H9 (cell line): ENCODE measurements around the gene ATG2A. TPM values are rescaled to one million over a fixed set of nuclear protein-coding genes. Genes with fewer than 3 reads are reported as not detected.

Experiments used
- DNase-seq: peaks from one replicate; pipeline ENCODE4 v3.0.0-alpha.2; 2017
- H2AFZ ChIP-seq: one replicate; pipeline ENCODE4 v1.6.1; 2013; ENCODE audit warnings: mild to moderate bottlenecking, low read length, control low read depth, moderate library complexity
- H2AK5ac ChIP-seq: 2 replicates; pipeline ENCODE4 v1.6.1; 2013; ENCODE audit warnings: low read length, control low read depth, mixed read lengths; ENCODE audit not compliant: insufficient read length
- H2BK120ac ChIP-seq: one replicate; pipeline ENCODE4 v1.6.1; 2013; ENCODE audit warnings: low read depth, mild to moderate bottlenecking, low read length, control low read depth, inconsistent platforms; ENCODE audit not compliant: poor library complexity, severe bottlenecking
- H2BK12ac ChIP-seq: 2 replicates; pipeline ENCODE4 v1.6.1; 2013; ENCODE audit warnings: low read length, control low read depth, mixed read lengths, low read depth; ENCODE audit not compliant: insufficient read length
- H2BK15ac ChIP-seq: 2 replicates; pipeline ENCODE4 v1.6.1; 2013; ENCODE audit warnings: low read depth, low read length, control low read depth
- H2BK20ac ChIP-seq: one replicate; pipeline ENCODE4 v1.6.1; 2013; ENCODE audit warnings: low read depth, mild to moderate bottlenecking, low read length, control low read depth, inconsistent platforms; ENCODE audit not compliant: poor library complexity, severe bottlenecking
- H2BK5ac ChIP-seq: 2 replicates; pipeline ENCODE4 v1.6.1; 2013; ENCODE audit warnings: low read length, control low read depth, mixed read lengths; ENCODE audit not compliant: insufficient read length
- H3K14ac ChIP-seq: 2 replicates; pipeline ENCODE4 v1.6.1; 2013; ENCODE audit warnings: low read length, control low read depth; ENCODE audit not compliant: insufficient read depth
- H3K18ac ChIP-seq: 2 replicates; pipeline ENCODE4 v1.6.1; 2013; ENCODE audit warnings: low read depth, mild to moderate bottlenecking, mixed read lengths, low read length, control low read depth; ENCODE audit not compliant: insufficient read length
- H3K23ac ChIP-seq: 2 replicates; pipeline ENCODE4 v1.6.1; 2013; ENCODE audit warnings: low read length, control low read depth, mixed read lengths, low read depth; ENCODE audit not compliant: insufficient read length
- H3K23me2 ChIP-seq: 2 replicates; pipeline ENCODE4 v1.6.1; 2013; ENCODE audit warnings: low read depth, mild to moderate bottlenecking, mixed read lengths, low read length, control low read depth; ENCODE audit not compliant: insufficient read length, poor library complexity, severe bottlenecking
- H3K27ac ChIP-seq: 2 replicates; pipeline ENCODE4 v1.5.1; 2013; ENCODE audit warnings: low read length, control low read depth, mixed read lengths, low read depth; ENCODE audit not compliant: insufficient read length
- H3K27me3 ChIP-seq: 2 replicates; pipeline ENCODE4 v1.6.1; 2013; ENCODE audit warnings: low read length, control low read depth, inconsistent platforms; ENCODE audit not compliant: insufficient read depth
- H3K4ac ChIP-seq: 2 replicates; pipeline ENCODE4 v1.6.1; 2013; ENCODE audit warnings: low read depth, mild to moderate bottlenecking, control low read depth, inconsistent platforms, low read length, moderate library complexity
- H3K4me1 ChIP-seq: 2 replicates; pipeline ENCODE4 v1.6.1; 2013; ENCODE audit warnings: low read length, control low read depth, inconsistent platforms; ENCODE audit not compliant: insufficient read depth
- H3K4me2 ChIP-seq: 2 replicates; pipeline ENCODE4 v1.6.1; 2013; ENCODE audit warnings: low read length, control low read depth, mixed read lengths; ENCODE audit not compliant: insufficient read length, insufficient read depth
- H3K56ac ChIP-seq: 2 replicates; pipeline ENCODE4 v1.6.1; 2013; ENCODE audit warnings: low read depth, mild to moderate bottlenecking, mixed read lengths, low read length, control low read depth; ENCODE audit not compliant: insufficient read length
- H3K79me1 ChIP-seq: 2 replicates; pipeline ENCODE4 v1.6.1; 2013; ENCODE audit warnings: low read depth, mild to moderate bottlenecking, moderate library complexity, low read length, control low read depth, inconsistent platforms; ENCODE audit not compliant: insufficient read depth, poor library complexity, severe bottlenecking
- H3K79me2 ChIP-seq: 2 replicates; pipeline ENCODE4 v1.6.1; 2013; ENCODE audit warnings: low read length, control low read depth, inconsistent platforms; ENCODE audit not compliant: insufficient read depth
- H3K9ac ChIP-seq: 2 replicates; pipeline ENCODE4 v1.6.1; 2013; ENCODE audit warnings: low read length, control low read depth, mixed read lengths; ENCODE audit not compliant: insufficient read length; ENCODE audit errors: extremely low read depth
- H3K9me3 ChIP-seq: one replicate; pipeline ENCODE4 v1.6.1; 2013; ENCODE audit warnings: low read depth, low read length, inconsistent platforms; ENCODE audit not compliant: control insufficient read depth
- H3T11ph ChIP-seq: one replicate; pipeline ENCODE4 v1.6.1; 2013; ENCODE audit warnings: mild to moderate bottlenecking, low read length, control low read depth, inconsistent platforms
- H4K20me1 ChIP-seq: one replicate; pipeline ENCODE4 v1.6.1; 2013; ENCODE audit not compliant: control insufficient read depth, insufficient read length, insufficient read depth
- H4K5ac ChIP-seq: 2 replicates; pipeline ENCODE4 v1.6.1; 2013; ENCODE audit warnings: low read depth, mild to moderate bottlenecking, mixed read lengths, low read length, control low read depth; ENCODE audit not compliant: insufficient read length
- H4K8ac ChIP-seq: replicated peaks from 2 replicates; pipeline ENCODE4 v1.6.1; 2013; ENCODE audit warnings: low read length, control low read depth, mixed read lengths, low read depth; ENCODE audit not compliant: insufficient read length
- H4K91ac ChIP-seq: 2 replicates; pipeline ENCODE4 v1.6.1; 2013; ENCODE audit warnings: low read depth, mild to moderate bottlenecking, moderate library complexity, mixed read lengths, low read length, control low read depth; ENCODE audit not compliant: insufficient read length
- H3K27ac Mint-ChIP-seq, 3 experiments: 2 replicates in 2 of 3; 3 replicates in 1 of 3; pipeline ENCODE4 v1.8.0; 2020 to 2021; ENCODE audit warnings: mixed read lengths in 3 of 3, mild to moderate bottlenecking in 1 of 3, moderate library complexity in 1 of 3
- H3K27me3 Mint-ChIP-seq: 2 replicates; pipeline ENCODE4 v1.8.0; 2021; ENCODE audit warnings: low read depth, mild to moderate bottlenecking, moderate library complexity, mixed read lengths
- H3K36me3 Mint-ChIP-seq, 3 experiments: 2 replicates in 2 of 3; 3 replicates in 1 of 3; pipeline ENCODE4 v1.8.0; 2020 to 2021; ENCODE audit warnings: low read depth in 3 of 3, mixed read lengths in 3 of 3; ENCODE audit not compliant: insufficient read depth in 1 of 3
- H3K4me1 Mint-ChIP-seq, 2 experiments: 2 replicates each; pipeline ENCODE4 v1.8.0; 2020; ENCODE audit warnings: mixed read lengths in 2 of 2
- H3K4me3 Mint-ChIP-seq, 2 experiments: 2 replicates in 1 of 2; 3 replicates in 1 of 2; pipeline ENCODE4 v1.8.0; 2020 to 2021; ENCODE audit warnings: mild to moderate bottlenecking in 2 of 2, mixed read lengths in 2 of 2, moderate library complexity in 1 of 2
- H3K9me3 Mint-ChIP-seq, 2 experiments: 2 replicates in 1 of 2; 3 replicates in 1 of 2; pipeline ENCODE4 v1.8.0; 2020; ENCODE audit warnings: mild to moderate bottlenecking in 2 of 2, mixed read lengths in 2 of 2, moderate library complexity in 1 of 2
- WGBS: extraction: QIAGEN DNeasy Blood & Tissue Kit; methylation state at CpG from one replicate; pipeline ENCODE4 v1.1.7; 2013; ENCODE audit warnings: missing lambda C conversion rate, low lambda C conversion rate, mixed read lengths; ENCODE audit not compliant: insufficient read length; ENCODE audit errors: extremely low coverage; 5-methylcytosine and 5-hydroxymethylcytosine counted together
- total RNA-seq: library from RNA; stranded (reverse); gene quantifications from 2 replicates; pipeline ENCODE4 v1.2.1, GENCODE V29; 2021
- TF ChIP-seq, protein P1 (sequence below): fragments of 200-600 bp; sonication (generic); conservative IDR thresholded peaks from 3 replicates; pipeline ENCODE4 v1.8.0; 2021; ENCODE audit warnings: antibody characterized with exemption, mild to moderate bottlenecking

ATG2A gene
- total RNA-seq, 1 experiment from 2014 or later = 21.3 TPM

DNA sequence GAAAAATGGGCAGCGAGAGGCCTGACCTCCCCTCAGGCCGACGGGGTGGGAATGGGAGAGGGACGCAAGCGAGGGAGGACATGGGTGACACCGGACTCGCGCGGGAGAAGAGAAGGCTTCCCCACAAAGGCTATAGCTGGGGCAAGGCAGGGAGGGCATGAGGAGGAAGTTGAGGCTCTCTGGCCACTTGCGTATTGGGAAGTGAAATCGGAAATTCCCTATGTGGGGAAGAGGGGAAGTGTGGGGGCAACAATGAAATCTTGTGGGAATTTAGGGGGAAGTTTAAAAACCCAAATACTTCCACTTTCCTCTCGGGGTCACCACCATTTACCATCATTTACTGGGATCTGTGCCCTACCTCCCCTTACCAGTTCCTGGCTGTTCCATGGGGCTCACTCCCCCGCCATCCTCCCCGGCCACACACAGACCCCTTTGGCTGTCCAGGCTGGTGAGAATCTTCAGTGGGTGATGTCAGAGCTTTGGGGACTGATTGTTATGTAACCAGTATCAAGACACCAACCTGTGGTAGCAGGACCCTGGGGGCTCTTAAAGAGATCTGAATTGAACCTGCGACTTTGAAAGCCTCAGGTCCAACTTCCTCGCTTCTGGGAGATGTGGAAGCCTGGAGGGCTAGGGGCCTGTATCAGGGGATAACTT is 37.6 kb downstream of the ATG2A start:
- peaks cover 23 to 26% of the 10 kb centered on the region in 2 experiments for H3K4me1 Mint-ChIP-seq
- Histone ChIP-seq H3K14ac (peak overlapping the region; percentile 86; the same call in 1 of the 2 replicates), H3K9me3 (no peaks in the 10 kb centered on the region), H3K4me2 (peak overlapping the region; percentile 92), H3K56ac (no peak overlapping the region), H3K27ac (no peak overlapping the region), H4K20me1 (no peaks in the 10 kb centered on the region), H2BK120ac (no peak overlapping the region), H2AFZ (no peak overlapping the region), H2AK5ac (no peak overlapping the region), H3K23me2 (peaks cover 19% of the 10 kb centered on the region), H4K91ac (no peak overlapping the region), H3K4me1 (no peaks in the 10 kb centered on the region; the same call in 1 of the 2 replicates), H3K79me1 (no peaks in the 10 kb centered on the region), H4K8ac (no peak overlapping the region), H2BK12ac (no peak overlapping the region), H2BK15ac (no peak overlapping the region), H3K27me3 (no peaks in the 10 kb centered on the region), H3K23ac (no peak overlapping the region), H3K18ac (peak overlapping the region; percentile 74), H3K79me2 (no peaks in the 10 kb centered on the region), H3K4ac (no peak overlapping the region), H4K5ac (no peak overlapping the region), H2BK20ac (no peak overlapping the region), H2BK5ac (no peak overlapping the region), H3K9ac (peak overlapping the region; percentile 66), H3T11ph (no peak overlapping the region)
- H3K27ac Mint-ChIP-seq = peak overlapping the region; percentile 82 to 97 (median 95); a peak in 6 of 7 replicates
- peaks cover 12% of the 10 kb centered on the region for H3K27me3 Mint-ChIP-seq
- no peaks in the 10 kb centered on the region; a peak in 1 of 5 replicates for H3K9me3 Mint-ChIP-seq
- peak overlapping the region; percentile 93 to 96 for H3K4me3 Mint-ChIP-seq
- H3K36me3 Mint-ChIP-seq = peaks cover 1 to 5% (median 2%) of the 10 kb centered on the region in 3 experiments; a peak in 4 of 7 replicates
- WGBS = no CpG with 5 or more reads among the region's 16 CpGs
- TF ChIP-seq, protein P1, sequence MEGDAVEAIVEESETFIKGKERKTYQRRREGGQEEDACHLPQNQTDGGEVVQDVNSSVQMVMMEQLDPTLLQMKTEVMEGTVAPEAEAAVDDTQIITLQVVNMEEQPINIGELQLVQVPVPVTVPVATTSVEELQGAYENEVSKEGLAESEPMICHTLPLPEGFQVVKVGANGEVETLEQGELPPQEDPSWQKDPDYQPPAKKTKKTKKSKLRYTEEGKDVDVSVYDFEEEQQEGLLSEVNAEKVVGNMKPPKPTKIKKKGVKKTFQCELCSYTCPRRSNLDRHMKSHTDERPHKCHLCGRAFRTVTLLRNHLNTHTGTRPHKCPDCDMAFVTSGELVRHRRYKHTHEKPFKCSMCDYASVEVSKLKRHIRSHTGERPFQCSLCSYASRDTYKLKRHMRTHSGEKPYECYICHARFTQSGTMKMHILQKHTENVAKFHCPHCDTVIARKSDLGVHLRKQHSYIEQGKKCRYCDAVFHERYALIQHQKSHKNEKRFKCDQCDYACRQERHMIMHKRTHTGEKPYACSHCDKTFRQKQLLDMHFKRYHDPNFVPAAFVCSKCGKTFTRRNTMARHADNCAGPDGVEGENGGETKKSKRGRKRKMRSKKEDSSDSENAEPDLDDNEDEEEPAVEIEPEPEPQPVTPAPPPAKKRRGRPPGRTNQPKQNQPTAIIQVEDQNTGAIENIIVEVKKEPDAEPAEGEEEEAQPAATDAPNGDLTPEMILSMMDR = no peak
- DNase-seq = no peak
